ENCODE measurements around the gene MAP2K5.
"Not testable (repeated sequence)": the region's sequence is repeated elsewhere in the genome, so short reads cannot be mapped to it uniquely, and the experiment has no call there.

Gene MAP2K5

DNA sequence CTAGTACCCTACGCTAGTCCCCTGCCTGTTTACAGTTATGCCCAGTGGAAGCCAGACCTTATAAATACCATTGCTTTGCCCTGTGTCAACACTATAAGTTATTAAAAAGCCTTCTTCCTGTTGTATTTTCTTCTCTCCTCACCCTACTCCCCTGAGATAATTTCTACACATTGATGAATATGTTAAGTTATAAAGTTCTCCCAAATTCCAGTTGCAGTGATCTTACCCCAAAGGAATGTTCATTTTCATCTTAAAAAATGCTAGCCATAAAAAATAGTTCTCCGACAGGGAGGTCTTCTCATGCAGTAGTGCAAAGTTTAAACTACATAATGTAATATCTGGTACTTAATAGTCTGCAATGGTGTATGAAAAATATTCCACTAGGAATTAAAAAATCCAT lies 58.6 kb downstream of the MAP2K5 start:
- no peak for DNase-seq (ENCODE audit: low read depth in 2 of 2)

- no peak for DNase-seq (ENCODE audit: low read depth in 2 of 2)
Measured at GRCh38 chr15:67603063-67603462, 60.6 kb downstream of the MAP2K5 start.

DNA sequence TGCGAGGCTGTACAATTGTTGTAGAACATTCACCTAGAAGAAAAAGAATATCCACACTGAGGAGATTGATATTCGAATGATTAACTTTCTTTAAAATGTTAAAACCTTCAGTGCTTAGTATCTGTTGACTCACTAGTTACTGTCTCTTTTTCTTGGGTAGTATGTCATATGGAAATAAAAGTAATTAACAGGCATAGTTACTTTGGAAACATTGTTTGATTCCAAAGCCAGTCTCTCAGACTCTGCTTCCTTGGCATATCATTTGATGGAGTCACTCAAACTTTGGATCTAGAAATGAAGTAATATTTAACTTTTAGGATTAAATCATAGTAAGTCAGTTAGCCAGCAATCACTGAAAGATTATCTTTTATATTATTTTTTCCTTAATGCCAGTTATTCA lies 63.4 kb downstream of the MAP2K5 start:
- no peak for DNase-seq (ENCODE audit: low read depth in 2 of 2)

DNA sequence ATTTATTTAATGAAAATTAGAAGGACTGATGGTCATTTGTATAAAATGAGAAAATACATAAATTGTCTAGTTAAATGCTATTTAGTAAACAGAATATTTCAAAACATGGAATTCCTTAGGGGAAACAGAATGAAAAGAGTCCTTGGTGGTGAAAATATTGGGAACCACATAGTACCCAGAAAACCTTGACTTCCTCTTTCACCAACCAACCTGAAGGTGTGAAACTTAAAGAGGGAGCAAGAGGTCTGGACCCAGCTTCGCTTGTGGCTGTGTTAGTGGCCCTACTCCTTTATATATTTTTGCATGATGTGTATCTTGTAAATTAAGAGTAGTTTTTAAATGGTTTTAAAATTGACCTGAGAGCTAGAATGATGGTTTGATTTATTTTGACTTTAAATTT lies 64.2 kb downstream of the MAP2K5 start:
- no peak for DNase-seq (ENCODE audit: low read depth in 2 of 2)

DNA sequence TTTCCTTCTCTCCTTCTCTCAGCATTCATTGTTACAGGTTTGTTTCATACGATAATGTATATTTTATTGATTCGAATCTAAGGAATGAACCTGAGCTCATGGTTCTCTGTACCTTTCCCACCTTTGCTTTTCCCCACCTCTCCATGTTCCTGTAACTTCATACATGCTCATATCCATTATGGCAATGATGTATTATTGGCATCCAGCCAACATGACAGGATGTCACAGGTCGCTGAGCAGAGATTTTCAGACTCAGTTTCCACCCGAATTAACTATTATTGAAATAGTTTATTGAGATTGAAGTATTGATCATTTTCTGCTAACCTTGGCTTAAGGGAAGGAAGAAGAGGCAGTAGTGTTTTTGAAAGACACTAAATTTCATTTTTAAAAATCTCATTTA lies 64.8 kb downstream of the MAP2K5 start:
- DNase-seq (ENCODE audit: low read depth in 2 of 2) = no peak

- no peak for DNase-seq (ENCODE audit: low read depth in 2 of 2)
Measured at GRCh38 chr15:67607959-67608637, 65.6 kb downstream of the MAP2K5 start.

DNA sequence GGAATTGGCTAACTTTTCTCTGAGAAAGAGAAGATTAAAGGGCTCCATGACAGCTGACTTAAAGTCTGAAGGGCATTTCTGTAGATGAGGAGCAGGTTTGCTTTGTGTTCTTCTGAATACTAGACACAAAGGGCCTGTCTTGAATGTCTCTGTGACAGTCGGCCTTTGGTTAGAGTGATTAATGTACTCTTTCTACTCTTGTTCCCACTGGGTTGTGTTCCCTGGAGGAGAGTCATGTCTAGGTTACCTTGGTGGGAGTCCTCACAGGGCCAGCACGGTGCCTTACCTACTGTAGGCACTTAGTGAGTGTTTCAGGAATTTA lies 66.1 kb downstream of the MAP2K5 start:
- no peak for DNase-seq (ENCODE audit: low read depth in 2 of 2)

DNA sequence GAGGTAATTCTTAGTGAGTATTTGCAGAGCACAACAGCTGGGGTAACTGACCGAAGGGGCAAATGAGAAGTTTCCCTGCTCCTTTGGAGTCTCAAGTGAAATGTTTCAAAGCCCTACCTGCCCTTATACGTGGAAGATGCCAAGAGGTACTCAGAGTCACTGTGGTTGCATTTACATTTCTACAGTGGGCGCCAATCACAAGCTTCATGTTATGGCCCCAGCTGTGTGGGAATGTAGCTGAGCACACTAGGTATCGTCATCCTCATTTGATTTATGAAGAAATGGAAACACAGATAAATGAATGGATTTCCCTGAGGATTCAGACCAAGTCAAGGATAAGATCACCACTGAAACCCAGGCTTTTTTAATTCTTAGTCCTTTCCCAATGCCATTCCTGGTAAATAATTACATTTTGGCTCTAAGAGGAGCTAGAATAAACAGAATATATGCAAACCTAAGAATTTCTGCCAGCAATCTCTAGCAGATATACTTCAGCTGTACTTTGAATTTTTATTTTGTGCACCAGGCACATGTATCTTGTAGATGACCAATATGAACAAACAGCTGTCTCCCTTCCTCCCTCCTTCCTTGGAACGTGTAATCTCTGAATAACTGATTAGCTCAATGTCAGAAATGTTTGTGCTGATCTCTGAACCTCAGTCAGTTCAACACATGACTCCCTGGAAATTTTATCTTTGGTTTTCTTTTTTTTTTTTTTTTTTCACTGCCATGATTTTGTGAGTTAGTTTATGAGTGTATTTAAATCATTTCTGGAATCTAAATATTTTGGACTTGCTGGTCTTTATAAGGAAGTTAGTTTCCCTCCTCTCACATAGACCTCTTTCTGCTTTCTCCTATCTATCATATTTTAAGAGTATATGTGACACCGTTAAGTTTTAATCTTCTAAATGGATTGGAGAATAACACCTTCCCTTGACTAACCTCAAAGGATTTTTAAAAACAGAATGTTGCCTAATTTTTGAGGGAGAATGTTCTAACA lies 69.2 kb downstream of the MAP2K5 start:
- DNase-seq (ENCODE audit: low read depth in 2 of 2) = no peak

DNA sequence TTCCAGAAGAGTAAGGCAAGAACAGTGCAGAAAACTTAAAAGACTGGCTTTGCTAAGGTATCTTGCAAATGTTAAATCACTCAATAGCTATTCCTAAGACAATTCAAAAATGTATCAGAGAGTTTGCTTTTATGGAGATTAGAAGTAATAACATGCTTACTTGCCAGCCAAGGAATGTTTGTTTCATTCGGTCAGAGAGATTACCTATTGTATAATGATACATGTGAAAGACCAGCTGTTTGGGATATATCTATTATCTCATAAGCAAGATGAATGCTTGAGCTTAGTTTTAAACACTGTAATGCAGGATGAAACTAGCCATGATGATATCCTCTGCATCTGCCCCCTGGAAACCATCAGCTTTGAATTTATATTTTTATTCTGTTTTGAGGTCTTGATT lies 70.7 kb downstream of the MAP2K5 start:
- DNase-seq (ENCODE audit: low read depth in 2 of 2) = no peak

- no peak for DNase-seq (ENCODE audit: low read depth in 2 of 2)
Measured at GRCh38 chr15:67613708-67614107, 71.2 kb downstream of the MAP2K5 start.

DNA sequence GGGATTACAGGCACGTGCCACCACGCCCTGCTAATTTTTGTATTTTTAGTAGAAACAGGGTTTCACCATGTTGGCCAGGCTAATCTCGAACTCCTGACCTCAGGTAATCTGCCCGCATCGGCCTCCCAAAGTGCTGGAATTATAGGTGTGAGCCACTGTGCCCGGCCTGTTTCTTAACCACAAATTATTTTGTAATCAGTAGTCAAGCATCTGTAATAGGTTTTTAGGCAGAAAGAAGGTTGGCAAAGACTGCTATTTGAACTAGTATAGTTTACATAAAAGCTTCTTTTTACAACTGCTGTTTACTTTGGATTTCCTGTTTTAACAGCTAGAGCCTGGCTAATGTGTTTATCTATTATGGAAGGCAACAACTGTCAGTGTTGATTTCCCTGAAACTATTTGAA lies 72.6 kb downstream of the MAP2K5 start:
- not testable (repeated sequence) for DNase-seq (ENCODE audit: low read depth in 2 of 2)

DNA sequence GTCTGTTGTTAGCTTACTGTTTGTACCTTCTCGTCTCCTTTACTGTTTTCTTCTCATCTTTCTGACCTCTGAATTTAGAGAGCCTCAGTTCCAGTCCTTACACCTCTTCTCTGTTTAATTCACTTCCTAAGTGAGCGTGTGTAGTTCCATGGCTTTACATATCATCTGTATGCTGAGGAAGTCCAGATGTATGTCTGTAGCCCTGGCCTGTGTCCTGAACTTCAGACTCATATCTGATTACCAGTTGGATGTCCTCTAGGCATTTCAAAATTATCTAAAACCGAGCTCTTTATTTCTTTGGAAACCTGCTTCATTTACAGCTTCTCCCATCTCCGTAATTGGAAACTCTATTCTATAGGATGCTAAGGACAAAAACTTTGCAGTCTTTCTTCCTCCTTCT lies 75.8 kb downstream of the MAP2K5 start:
- DNase-seq (ENCODE audit: low read depth in 2 of 2) = no peak

DNA sequence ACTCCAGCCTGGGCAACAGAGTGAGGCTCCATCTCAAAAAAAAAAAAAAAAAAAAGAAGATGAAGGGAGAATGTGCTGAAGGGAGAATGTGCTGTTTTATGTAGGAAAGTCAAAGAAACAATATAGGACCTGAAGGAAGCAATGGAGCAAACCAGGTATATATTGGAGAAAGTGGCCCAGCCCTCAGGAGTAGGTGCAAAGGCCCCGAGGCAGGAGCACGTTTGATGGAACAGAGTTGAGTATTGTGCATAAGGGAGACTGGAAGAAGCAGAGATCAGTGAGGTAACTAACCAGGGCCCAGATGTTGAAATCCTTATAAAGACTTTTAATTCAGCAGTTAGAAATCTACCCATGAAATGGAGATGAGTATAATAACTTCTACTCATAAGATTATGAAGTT lies 79.6 kb downstream of the MAP2K5 start:
- DNase-seq (ENCODE audit: low read depth in 2 of 2) = no peak

GRCh38 chr15:67632261-67632660 lies 89.8 kb downstream of the MAP2K5 start:
- no peak for DNase-seq (ENCODE audit: low read depth in 2 of 2)

GRCh38 chr15:67635950-67636349 lies 93.4 kb downstream of the MAP2K5 start:
- not testable (repeated sequence) for DNase-seq (ENCODE audit: low read depth in 2 of 2)

- no peak for DNase-seq (ENCODE audit: low read depth in 2 of 2)
Measured at GRCh38 chr15:67639591-67639990, 97.1 kb downstream of the MAP2K5 start.

GRCh38 chr15:67641453-67641852 lies 99.0 kb downstream of the MAP2K5 start:
- DNase-seq (ENCODE audit: low read depth in 2 of 2) = no peak

- no peak for DNase-seq (ENCODE audit: low read depth in 2 of 2)
Measured at GRCh38 chr15:67646847-67647246, 104.3 kb downstream of the MAP2K5 start.

DNA sequence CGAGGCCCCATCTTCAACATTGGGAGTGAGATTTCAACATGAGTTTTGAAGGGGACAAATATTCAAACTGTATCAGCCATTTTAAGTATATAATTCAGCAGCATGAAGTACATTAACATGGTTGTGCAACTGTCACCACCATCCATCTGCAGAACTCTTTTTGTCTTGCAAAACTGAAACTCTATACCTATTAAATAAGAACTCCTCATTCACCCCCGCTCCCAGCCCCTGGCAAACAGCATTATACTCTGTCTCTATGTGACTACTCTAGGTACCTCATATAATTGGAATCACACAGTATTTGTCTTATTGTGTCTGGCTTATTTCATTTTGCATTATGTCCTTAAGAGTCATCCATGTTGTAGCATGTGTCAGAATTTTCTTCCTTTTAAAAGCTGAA lies 110.1 kb downstream of the MAP2K5 start:
- no peak for DNase-seq (ENCODE audit: low read depth in 2 of 2)

- DNase-seq (ENCODE audit: low read depth in 2 of 2) = no peak
Measured at GRCh38 chr15:67660446-67660845, 117.9 kb downstream of the MAP2K5 start.

GRCh38 chr15:67660874-67661606 lies 118.5 kb downstream of the MAP2K5 start:
- DNase-seq (ENCODE audit: low read depth in 2 of 2) = no peak

- DNase-seq (ENCODE audit: low read depth in 2 of 2) = no peak
Measured at GRCh38 chr15:67670647-67671305, 128.3 kb downstream of the MAP2K5 start.

Measured in stimulated activated CD8-positive, alpha-beta memory T cell treated with anti-CD3 and anti-CD28 coated beads, Interleukin-2, amount 100 ng/mL, for 1 hour (primary cell).